Stimulated activated naive B cell treated with anti-CD40 and anti-IgM and Interleukin-4, amounts not matched to agents 10 μg/mL and 1 μg/mL and 100 μg/mL, for 72 hours (primary cell): ENCODE measurements around the gene SCO2.

ENCODE experiments used
- ATAC-seq, 2 donors: fragments of 150-1000 bp; cut with Tn5 transposase; replicated peaks; 2 replicates each; pipeline ENCODE4 v1.10.0; 2021; ENCODE audit warnings: moderate library complexity in 1 of 2
- DNase-seq: peaks from one replicate; pipeline ENCODE4 v3.0.0; 2021
- H3K27ac Mint-ChIP-seq: one replicate; pipeline ENCODE4 v1.8.0; 2022; ENCODE audit warnings: mild to moderate bottlenecking, mixed read lengths
- H3K27me3 Mint-ChIP-seq, 2 donors: one replicate each; pipeline ENCODE4 v1.8.0; 2022; ENCODE audit warnings: mixed read lengths in 2 of 2
- H3K36me3 Mint-ChIP-seq, 2 donors: one replicate each; pipeline ENCODE4 v1.8.0; 2022; ENCODE audit warnings: mixed read lengths in 2 of 2, mild to moderate bottlenecking in 1 of 2
- H3K4me1 Mint-ChIP-seq, 2 donors: one replicate each; pipeline ENCODE4 v1.8.0; 2022; ENCODE audit warnings: mixed read lengths in 2 of 2, mild to moderate bottlenecking in 1 of 2
- H3K4me3 Mint-ChIP-seq, 2 donors: one replicate each; pipeline ENCODE4 v1.8.0; 2022; ENCODE audit warnings: mild to moderate bottlenecking in 2 of 2, mixed read lengths in 2 of 2, moderate library complexity in 1 of 2
- H3K9me3 Mint-ChIP-seq, 2 donors: one replicate each; pipeline ENCODE4 v1.8.0; 2022; ENCODE audit warnings: mixed read lengths in 2 of 2, mild to moderate bottlenecking in 1 of 2

The SCO2 gene

DNA sequence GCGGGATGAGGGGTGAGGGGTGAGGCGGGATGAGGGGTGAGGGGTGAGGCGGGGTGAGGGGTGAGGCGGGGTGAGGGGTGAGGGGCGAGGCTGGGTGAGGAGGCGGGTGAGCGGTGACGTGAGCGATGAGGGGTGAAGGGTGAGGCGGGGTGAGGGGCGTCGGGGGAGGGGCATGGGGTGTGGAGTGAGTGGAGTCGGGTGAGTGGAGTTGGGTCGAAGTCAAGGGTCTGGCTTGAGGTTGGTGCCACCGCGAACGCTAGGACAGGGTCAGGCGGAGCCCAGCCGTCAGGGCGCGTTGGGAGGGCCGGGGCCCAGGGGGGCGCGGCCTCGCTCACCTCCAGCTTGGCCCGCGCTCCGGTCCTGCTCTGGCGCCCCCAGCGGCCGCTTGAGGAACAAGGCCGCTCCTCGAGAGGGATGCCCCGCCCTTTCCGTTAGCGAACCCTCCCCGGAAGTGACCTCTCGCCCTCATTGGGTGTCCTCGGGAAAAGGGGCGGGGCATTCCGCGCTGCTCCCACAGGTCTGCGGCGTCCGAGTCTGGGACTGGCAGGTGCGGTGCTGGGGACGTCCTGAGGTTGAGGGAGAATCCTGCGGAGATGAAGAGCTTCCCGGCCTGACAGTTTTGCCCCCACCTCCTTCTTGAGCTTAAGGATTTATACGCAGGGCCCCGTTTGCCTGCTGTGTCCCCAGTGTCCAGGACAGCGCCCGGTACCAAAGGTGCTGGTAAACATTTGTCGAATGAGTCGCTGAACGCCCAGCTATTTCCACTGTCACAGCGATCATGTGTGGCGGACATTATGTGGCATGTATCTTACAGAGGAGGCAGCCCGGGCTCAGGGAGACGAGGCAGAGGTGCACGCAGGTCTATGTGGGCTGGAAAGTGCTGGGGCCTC is 37.4 kb upstream of the SCO2 start, which contains the start of gene SYCE3:
SYCE3 (minus strand) TSS at position 397 of the 890 bp plus-strand sequence. CDS start 6,514 bp downstream, outside the sequence.
- Mint-ChIP-seq H3K36me3 (peaks cover 3% of the 10 kb centered on the region in 2 donors), H3K4me3 (peak within 1 kb of the TSS; percentile 83 to 90), H3K27me3 (no peaks in the 10 kb centered on the region), H3K27ac (peak within 1 kb of the TSS; percentile 84), H3K4me1 (peaks cover 13 to 15% of the 10 kb centered on the region in 2 donors), H3K9me3 (no peaks in the 10 kb centered on the region)
- peak; percentile 97 for DNase-seq
- peak; percentile 96 to 97 for ATAC-seq

DNA sequence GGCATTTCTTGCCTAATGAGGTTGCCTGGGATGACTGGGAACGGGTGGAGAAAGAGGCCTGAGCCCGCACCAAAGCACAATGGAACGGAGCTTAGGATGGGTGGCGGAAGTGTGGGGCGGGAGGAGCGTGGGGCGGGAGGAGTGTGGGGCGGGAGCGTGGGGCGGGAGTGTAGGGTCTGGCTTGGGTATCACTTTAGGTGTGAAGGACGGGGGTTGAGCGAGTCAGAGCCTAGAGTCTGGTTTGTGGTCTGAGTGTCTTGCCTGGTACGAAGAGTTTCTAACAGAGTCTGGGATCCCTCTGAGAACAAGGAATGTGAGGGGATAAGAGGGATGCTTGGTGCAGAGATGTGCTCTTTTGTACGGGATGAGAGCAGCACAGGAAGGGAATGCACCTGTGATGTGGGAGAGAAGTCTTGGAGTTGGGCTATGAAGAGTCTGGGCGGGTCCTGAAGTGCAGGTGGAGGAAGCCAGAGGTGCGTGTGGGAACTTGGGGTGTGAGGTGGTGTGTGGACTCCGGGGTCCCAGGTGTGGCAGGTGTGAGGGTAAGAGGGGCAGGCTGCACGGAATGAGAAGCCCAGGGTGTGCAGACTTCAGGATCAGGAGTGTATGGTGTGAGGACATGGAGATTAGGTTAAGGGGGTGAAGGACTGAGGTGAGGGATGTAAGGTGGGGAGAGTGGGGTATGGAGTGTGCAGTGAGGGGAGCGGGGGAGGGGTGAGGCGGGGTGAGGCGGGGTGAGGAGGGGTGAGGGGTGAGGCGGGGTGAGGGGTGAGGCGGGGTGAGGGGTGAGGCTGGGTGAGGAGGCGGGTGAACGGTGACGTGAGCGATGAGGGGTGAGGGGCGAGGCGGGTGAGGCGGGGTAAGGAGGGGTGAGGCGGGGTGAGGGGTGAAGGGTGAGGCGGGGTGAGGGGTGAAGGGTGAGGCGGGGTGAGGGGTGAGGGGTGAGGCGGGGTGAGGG is 36.3 kb upstream of the SCO2 start:
- ATAC-seq (no peak), DNase-seq (no peak)
- Mint-ChIP-seq H3K27ac (peak overlapping the region; percentile 84), H3K4me3 (peak overlapping the region; percentile 49 to 79), H3K27me3 (no peaks in the 10 kb centered on the region), H3K36me3 (no peaks in the 10 kb centered on the region), H3K4me1 (peaks cover 13 to 15% of the 10 kb centered on the region in 2 donors), H3K9me3 (no peaks in the 10 kb centered on the region)

DNA sequence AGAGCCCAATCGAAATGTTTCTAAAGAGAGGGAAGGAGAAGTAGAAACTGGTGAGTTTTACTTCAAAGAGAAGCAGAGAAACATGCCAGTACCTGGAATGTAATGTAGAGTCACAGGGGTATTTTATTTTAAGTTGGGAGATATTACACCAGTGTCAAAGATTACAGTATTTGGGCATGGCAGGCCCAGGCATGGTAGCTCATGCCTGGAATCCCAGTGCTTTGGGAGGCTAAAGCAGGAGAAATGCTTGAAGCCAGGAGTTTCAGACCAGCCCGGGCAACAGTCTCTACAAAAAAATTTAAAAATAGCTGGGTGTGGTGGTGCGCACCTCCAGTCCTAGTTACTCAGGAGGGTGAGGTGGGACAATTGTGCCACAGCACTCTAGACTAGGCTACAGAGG is 34.6 kb upstream of the SCO2 start:
- no peaks in the 10 kb centered on the region for H3K36me3 Mint-ChIP-seq
- H3K4me1 Mint-ChIP-seq = peaks cover 13 to 15% of the 10 kb centered on the region in 2 donors
- ATAC-seq (no peak), DNase-seq (no peak)
- H3K27me3 Mint-ChIP-seq = no peaks in the 10 kb centered on the region
- no peaks in the 10 kb centered on the region for H3K9me3 Mint-ChIP-seq
- H3K27ac Mint-ChIP-seq = no peak overlapping the region
- no peak overlapping the region for H3K4me3 Mint-ChIP-seq

DNA sequence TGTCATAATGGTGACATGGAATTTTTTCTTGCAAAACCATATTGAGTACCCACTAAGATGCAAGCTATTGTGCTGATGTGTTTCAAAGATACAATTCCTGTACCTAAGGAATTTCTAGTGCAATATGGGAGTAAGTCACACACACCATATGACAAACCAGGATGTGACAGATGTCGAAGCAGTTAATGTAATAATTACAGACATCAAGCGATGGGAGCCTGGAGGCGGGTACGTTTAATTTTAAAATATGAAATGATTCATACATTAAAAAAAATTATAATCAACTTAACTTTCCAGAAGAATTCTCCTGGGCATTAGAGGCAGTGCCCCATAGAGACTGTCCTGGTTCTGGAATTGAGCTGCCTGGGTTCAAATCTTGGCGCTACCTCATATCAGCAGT is 31.3 kb upstream of the SCO2 start:
- DNase-seq = no peak
- Mint-ChIP-seq H3K36me3 (no peaks in the 10 kb centered on the region), H3K27me3 (no peaks in the 10 kb centered on the region), H3K4me1 (peaks cover 0 to 5% of the 10 kb centered on the region in 2 donors), H3K27ac (no peak overlapping the region), H3K4me3 (no peak overlapping the region), H3K9me3 (no peaks in the 10 kb centered on the region)
- ATAC-seq = no peak

DNA sequence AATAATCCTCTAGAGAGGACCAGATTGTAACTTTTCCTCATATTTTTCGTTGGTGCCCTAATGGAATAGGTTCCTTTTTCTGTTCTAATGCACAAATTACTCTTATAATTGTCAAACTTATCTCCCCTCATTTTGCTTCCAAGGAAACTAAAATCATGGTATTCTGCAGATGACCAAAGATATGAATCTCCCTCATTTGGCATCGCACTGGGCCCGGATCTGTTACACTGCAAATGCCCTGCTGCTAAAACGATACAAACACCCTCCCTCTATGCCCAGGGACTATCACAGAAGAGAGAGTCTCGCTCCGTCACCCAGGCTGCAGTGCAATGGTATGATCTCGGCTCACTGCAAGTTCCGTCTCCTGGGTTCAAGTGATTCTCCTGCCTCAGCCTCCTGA is 27.9 kb upstream of the SCO2 start:
- no peaks in the 10 kb centered on the region for H3K36me3 Mint-ChIP-seq
- no peak for ATAC-seq
- no peaks in the 10 kb centered on the region for H3K27me3 Mint-ChIP-seq

DNA sequence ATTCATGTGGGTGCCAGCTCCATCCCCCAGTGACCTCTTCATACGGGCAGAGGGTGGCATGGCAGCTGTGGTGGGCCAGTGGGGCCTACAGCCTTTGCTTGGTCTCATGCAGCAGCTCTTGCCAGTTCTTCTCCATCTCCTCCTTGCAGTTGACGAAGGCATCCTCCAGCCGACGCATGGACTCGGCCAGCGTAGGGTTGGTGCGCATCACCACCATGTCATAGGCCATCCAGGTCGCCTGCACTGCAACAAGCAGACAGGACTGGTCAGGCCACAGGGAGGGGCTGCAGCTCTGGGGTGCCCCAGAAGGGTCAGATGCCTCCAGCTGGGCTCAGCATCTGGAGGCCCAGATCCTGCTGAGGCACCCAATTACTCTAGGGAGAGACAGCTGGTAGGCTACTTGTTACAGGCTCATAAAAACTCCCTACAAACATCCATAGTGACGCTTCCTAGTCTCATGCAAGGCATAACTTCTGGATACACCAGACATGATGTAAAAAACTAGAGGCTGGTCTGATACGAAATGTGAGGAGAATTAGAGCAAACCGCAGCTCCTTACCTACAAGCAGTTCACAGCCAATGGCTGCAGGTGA is 25.9 kb upstream of the SCO2 start:
- H3K27ac Mint-ChIP-seq = no peak overlapping the region
- H3K4me3 Mint-ChIP-seq = no peak overlapping the region
- H3K36me3 Mint-ChIP-seq = no peaks in the 10 kb centered on the region
- no peaks in the 10 kb centered on the region for H3K27me3 Mint-ChIP-seq
- peaks cover 5 to 28% of the 10 kb centered on the region in 2 donors for H3K4me1 Mint-ChIP-seq
- no peak for ATAC-seq
- DNase-seq = no peak
- H3K9me3 Mint-ChIP-seq = no peaks in the 10 kb centered on the region

More for the DNA sequence above, 27.9 kb upstream of the SCO2 start:
- Mint-ChIP-seq H3K9me3 (no peaks in the 10 kb centered on the region), H3K4me3 (no peak overlapping the region), H3K27ac (no peak overlapping the region), H3K4me1 (peaks cover 2 to 16% of the 10 kb centered on the region in 2 donors)
- DNase-seq = no peak

DNA sequence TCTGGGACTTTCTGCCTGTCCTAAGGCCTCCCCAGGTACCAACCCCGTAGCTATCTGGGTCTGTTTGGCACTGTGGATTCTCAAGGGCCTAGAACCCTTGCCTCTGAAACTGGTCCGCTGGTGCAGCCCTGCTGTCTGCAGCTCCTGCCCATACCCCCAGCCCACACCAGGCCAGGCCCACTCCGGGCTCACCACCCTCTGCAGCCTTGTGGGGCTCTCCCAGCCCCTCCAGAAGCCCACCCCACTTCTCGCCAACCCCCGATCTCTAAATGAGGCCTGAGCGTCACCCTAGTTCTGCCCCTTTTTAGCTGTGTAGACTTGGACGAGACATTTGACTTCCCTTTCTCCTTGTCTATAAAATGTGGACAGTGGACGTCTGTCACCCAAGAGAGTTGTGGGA is 25.0 kb upstream of the SCO2 start:
- ATAC-seq (no peak), DNase-seq (no peak)
- no peaks in the 10 kb centered on the region for H3K36me3 Mint-ChIP-seq
- peak overlapping the region; percentile 80 for H3K27ac Mint-ChIP-seq
- H3K9me3 Mint-ChIP-seq = no peaks in the 10 kb centered on the region
- peak overlapping the region in 1 of 2 donors; percentile 6 for H3K4me3 Mint-ChIP-seq
- H3K27me3 Mint-ChIP-seq = no peaks in the 10 kb centered on the region
- peaks cover 6 to 28% of the 10 kb centered on the region in 2 donors for H3K4me1 Mint-ChIP-seq

DNA sequence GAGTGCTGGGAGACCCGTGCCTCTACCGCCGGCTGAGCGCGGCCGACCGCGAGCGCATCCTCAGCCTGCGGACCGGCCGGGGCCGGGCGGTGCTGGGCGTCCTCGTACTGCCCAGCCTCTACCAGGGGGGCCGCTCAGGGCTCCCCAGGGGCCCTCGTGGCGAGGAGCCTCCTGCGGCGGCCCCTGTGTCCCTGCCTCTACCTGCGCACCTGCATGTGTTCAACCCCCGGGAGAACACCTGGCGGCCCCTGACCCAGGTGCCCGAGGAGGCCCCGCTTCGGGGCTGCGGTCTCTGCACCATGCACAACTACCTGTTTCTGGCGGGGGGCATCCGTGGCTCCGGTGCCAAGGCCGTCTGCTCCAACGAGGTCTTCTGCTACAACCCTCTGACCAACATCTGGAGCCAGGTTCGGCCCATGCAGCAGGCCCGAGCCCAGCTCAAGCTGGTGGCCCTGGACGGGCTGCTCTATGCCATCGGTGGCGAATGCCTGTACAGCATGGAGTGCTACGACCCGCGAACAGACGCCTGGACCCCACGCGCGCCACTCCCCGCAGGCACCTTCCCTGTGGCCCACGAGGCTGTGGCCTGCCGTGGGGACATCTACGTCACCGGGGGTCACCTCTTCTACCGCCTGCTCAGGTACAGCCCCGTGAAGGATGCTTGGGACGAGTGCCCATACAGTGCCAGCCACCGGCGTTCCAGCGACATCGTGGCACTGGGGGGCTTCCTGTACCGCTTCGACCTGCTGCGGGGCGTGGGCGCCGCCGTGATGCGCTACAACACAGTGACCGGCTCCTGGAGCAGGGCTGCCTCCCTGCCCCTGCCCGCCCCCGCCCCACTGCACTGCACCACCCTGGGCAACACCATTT is 23.8 kb upstream of the SCO2 start:
- H3K27ac Mint-ChIP-seq = peak overlapping the region; percentile 84
- no peak for DNase-seq
- peak overlapping the region; percentile 66 to 77 for H3K4me3 Mint-ChIP-seq
- H3K27me3 Mint-ChIP-seq = no peaks in the 10 kb centered on the region
- no peaks in the 10 kb centered on the region for H3K9me3 Mint-ChIP-seq
- H3K36me3 Mint-ChIP-seq = no peaks in the 10 kb centered on the region
- peak; percentile 31 to 33 for ATAC-seq
- peaks cover 9 to 39% of the 10 kb centered on the region in 2 donors for H3K4me1 Mint-ChIP-seq

DNA sequence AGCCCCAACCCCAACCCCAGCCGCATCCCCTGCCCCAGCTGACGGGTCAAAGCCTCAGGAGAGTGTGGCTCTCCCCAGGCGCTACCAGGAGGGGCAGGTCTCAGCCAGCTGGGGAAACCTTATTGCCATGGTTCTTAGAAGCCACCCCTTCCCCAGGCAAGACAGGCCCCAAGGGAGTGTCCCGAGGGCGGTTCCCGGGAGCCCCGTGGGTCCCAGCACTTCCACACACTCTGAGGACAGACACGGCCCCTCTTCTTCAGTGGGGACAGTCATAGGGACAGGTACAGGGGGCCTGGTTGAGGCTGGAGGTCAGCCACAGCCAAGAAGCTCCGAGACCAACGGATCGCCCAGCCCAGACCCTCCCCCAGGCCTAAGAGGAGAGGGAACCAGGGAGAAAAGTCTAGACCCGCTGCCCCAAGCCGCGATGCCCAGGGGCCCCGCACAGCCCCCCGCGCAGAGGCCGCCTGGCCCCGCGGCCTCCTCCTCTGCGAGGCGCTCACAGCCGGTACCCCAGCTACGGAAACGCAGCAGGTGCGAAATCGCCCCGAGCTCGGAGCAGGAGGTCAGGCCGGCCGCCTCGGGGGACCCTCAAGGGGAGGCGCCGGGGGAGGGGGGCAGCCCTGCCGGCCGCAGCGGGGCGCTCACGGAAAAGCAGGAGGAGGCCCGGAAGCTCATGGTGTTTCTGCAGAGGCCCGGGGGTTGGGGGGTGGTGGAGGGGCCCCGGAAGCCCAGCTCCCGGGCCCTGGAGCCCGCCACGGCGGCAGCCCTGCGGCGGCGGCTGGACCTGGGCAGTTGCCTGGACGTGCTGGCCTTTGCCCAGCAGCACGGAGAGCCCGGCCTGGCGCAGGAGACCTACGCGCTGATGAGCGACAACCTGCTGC is 22.9 kb upstream of the SCO2 start:
- DNase-seq (peak; percentile 30), ATAC-seq (peak; percentile 30 to 50)
- H3K9me3 Mint-ChIP-seq = no peaks in the 10 kb centered on the region
- H3K4me1 Mint-ChIP-seq = peaks cover 9 to 44% of the 10 kb centered on the region in 2 donors
- H3K36me3 Mint-ChIP-seq = no peaks in the 10 kb centered on the region
- peak overlapping the region; percentile 17 to 77 for H3K4me3 Mint-ChIP-seq
- H3K27ac Mint-ChIP-seq = peak overlapping the region; percentile 51
- no peaks in the 10 kb centered on the region for H3K27me3 Mint-ChIP-seq

DNA sequence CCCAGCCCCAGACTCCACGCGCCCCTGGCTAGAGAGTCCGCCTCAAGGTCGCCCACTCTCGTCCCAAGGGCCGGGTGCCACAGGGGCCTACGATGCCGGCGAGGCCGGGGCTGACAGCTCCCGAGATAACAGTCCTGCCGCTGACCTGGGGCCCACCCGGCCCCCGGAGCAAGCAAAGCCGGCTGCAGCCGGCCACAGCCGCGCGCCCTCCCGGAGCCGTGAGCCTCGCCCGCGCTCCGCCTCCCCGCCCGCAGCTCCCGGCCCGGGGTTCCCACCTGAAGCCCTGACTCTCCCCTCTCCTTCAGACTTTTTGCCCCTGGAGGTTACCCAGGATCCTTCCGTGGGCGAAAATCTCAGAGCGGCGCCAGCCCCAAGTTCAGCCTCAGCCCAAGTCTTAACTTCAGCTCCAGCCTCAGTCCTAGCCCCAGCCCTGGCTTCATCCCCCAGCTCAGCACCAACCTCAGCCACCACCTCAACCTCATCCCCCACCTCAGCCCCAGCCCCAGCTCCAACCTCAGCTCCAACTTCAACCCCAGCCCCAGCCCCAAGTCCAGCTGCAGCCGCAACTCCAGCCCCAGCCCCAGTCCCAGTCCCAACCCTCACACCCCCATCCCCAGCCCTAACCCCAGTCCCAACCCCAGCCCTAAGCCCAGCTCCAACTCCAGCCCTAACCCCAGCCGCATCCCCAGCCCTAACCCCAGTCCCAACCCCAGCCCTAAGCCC is 22.0 kb upstream of the SCO2 start:
- Mint-ChIP-seq H3K9me3 (peaks cover 0 to 2% of the 10 kb centered on the region in 2 donors), H3K36me3 (peaks cover 0 to 3% of the 10 kb centered on the region in 2 donors), H3K4me1 (peaks cover 12 to 47% of the 10 kb centered on the region in 2 donors), H3K27ac (no peak overlapping the region), H3K27me3 (no peaks in the 10 kb centered on the region), H3K4me3 (peak overlapping the region in 1 of 2 donors; percentile 75)
- DNase-seq = no peak
- no peak for ATAC-seq

DNA sequence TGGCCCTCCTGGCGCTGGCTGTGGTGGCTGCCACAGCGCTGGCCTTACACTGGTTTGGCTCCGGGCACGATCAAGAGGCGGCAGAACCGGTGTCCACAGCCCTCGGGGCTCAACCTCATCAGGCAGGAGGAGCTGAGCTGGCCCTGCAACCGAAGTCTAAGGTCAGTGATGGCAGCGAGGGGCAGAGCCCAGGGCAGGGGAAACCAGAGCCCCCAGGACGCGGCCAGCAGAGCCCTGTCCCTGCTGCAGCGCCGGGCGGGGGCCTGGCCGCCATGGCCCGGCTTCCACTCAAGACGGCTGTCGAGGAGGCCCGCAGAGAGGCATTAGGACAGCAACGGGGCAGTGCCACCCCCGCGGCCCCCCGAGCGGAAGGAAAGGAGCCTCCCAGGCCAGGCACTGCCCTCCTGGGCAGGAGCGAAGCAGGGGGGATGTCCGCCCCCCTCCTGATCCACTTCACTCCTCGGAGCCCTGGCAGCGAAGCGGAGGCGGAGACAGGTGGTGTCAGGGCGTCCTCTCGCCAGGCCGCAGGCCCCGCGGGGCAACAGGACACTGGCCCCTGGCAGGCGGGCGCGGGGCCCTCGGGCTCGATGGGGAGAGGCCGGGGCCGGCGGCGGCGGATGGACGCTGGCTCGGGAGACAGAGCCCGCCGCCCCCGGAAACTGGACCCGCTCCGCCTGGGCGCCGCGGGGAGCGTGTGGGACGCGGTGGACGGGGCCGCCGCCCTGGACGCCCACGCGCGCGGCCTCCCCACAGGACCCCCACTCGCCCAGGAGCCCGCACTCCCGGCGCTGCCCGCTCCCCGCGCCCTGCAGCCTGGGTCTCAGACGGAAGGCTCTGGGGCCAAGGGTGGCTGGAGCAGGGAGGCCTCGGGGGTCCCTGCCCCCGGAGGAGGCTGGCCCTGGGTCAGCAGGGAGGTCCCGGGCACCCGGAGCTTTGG is 21.2 kb upstream of the SCO2 start:
- Mint-ChIP-seq H3K27me3 (no peaks in the 10 kb centered on the region), H3K9me3 (peaks cover 0 to 4% of the 10 kb centered on the region in 2 donors), H3K36me3 (peaks cover 0 to 4% of the 10 kb centered on the region in 2 donors), H3K4me1 (peaks cover 15 to 55% of the 10 kb centered on the region in 2 donors), H3K4me3 (no peak overlapping the region), H3K27ac (no peak overlapping the region)
- no peak for ATAC-seq
- no peak for DNase-seq
